OCI-M2 (cell line): ENCODE data around the gene ZNF716.
"Not testable (repeated sequence)": the region's sequence is repeated elsewhere in the genome, so short reads cannot be mapped to it uniquely, and the experiment has no call there.

Experiments used
- DNase-seq: peaks from one replicate; lab custom pipeline; 2025; ENCODE audit not compliant: unreplicated experiment; lab: John Stamatoyannopoulos, UW

The ZNF716 gene

DNA sequence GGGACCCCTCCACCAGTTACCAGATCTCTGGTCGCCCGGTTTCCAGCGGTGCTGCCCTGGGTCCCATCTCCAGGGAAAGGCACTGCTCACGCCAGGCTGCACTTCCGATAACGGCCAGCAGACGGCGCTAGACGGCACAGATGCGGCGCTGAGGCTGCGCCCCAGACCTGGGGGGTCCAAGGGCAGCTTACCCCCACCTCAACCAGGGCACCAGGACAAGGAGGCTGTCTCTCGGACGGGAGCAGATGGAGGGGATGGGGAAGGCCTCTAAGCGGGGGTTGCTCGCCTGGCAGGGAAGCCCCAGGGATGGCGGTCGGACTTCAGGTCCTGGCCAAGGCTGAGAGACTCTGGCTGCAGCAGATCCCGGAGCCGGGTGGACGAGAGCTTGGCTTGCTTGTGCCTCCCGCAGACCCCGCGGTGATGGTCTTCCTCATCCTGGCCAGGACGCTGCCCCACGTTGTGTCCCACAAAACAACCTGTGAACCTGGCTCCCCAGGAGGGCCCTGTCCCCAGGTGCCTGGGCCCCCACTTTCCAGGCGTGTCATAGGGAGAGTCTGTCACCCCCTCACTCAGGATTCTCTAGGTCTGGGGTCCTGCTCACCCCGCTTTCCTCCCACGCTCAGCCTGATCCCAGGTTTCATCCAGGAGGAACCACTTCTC, 23.9 kb upstream of the ZNF716 start:
- DNase-seq: no peak

DNA sequence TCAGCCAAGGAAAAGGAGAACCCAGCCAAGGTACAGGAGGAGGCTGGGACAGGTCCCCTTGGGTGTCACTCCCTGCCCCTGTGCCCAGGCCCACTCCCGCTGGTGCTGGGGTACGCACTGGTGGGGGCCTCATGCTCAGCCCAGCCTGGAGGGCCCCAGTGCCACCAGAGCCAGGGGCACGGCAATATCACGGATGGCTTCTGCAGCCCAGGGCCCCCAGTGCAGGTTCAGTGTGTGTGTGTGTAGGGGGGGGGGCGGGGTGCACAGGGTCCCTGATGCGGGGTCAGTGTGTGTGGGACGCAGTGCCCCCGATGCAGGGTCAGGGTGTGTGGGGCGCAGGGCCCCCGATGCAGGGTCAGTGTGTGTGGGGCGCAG, 23.4 kb upstream of the ZNF716 start:
- no peak for DNase-seq

DNA sequence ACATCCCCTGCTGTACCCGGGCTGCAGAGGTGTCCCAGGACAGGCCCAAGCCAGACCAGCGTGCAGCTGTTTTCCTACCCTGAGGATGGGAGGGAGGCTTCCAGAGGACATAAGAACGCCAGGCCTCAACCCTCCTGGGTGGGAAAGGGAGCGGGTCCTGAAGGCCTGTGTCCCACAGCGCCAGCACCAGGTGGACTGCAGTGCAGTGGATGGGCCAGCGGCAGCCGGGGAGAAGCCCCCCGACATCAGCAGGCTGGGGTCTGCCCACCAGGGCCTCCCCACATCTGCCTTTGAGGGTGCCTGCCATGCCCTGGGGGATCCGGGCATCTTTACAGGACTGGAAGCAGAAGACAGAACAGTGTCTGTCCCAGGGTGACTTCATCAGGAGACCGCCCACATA, 22.8 kb upstream of the ZNF716 start:
- no peak for DNase-seq

DNA sequence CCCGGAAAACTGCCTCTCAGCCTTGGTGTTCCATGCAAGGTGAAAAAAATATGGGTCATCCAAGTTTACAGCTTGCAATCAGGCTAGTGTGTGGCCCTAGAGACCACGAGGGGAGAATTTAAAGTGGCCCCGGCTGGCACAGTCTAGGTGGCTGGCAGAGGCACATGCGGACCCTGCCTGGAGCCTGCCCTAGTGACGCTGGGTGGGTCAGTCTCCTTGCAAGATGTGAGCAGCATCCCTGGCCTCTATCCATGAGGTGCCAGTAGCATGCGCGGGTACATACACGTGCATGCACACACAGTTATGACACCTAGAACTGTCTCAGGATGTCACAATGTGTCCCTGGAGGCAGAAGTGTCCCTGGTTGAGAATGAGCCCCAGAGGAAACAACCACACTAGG, 22.4 kb upstream of the ZNF716 start:
- no peak for DNase-seq

DNA sequence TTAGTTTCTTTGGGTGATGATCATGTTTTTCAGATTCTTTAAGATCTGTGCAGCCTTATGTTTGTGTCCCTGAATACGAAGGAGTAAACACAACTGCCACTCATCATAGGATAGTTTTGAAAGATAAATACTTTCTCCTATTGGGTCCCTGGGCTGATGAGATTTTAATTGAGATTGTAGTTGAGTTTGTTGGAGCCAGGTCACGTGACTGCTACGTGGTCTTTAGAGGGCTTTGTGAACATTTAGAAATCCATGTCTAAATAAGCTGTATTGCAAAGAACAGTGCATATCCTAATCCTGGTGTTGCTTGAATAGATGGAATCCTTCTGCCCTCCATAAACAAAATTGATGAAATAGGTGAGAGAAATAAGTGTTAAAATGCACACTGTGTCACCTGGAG, 17.4 kb upstream of the ZNF716 start:
- DNase-seq: no peak

DNA sequence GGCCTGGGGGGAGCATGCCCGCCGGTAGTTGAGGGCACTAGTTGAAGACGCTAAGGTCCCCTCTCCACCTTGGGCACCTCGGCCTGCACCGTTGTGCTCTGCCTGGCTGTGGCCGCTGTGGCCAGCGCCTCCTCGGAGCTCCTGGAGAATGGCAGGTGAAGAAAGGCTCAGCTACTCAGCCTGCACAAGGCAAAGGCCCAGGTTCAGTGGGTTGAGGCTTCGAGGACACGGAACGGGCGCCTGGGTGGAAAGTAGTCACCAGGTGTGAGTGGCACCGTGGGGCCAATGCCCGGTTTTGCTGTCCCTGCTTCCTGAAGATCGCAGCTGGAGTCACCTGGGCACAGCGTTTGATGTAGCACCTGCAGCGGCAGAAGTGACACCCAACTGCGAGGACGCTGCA, 12.4 kb upstream of the ZNF716 start:
- DNase-seq: no peak

DNA sequence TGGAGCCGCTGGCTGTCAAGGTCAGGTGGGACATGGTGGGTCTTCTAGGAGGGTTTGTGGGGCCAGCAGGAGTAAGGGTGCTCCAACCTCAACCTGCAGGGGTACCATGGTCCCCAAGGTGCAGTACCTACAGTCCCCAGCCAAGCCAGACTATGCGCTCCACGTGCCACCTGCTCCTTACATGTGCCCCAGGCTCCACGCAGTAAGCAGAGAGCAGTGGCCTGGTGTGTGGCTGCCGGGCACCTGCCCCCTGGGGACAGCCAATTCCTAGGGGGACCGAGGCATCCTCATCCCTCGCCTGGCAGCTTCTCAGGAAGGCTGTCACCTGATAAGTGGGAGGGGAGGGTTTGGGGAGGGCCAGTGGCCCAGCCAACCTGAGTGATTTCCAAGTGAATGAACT, 11.7 kb upstream of the ZNF716 start:
- no peak for DNase-seq

DNA sequence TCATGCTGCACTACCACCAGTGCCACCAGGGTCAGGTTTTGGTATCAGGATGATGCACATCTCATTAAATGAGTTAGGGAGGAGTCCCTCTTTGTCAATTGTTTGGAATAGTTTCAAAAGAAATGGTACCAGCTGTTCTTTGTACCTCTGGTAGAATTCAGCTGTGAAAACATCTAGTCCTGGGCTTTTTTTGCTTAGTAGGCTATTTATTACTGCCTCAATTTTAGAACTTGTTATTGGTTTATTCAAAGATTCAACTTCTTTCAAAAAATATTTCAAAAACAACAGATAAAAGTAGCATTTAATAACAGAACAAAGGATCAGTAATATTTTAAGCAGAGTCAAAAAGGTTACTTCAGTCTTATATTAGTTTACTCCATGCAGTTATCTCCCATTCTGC, 6.4 kb upstream of the ZNF716 start:
- DNase-seq: no peak

DNA sequence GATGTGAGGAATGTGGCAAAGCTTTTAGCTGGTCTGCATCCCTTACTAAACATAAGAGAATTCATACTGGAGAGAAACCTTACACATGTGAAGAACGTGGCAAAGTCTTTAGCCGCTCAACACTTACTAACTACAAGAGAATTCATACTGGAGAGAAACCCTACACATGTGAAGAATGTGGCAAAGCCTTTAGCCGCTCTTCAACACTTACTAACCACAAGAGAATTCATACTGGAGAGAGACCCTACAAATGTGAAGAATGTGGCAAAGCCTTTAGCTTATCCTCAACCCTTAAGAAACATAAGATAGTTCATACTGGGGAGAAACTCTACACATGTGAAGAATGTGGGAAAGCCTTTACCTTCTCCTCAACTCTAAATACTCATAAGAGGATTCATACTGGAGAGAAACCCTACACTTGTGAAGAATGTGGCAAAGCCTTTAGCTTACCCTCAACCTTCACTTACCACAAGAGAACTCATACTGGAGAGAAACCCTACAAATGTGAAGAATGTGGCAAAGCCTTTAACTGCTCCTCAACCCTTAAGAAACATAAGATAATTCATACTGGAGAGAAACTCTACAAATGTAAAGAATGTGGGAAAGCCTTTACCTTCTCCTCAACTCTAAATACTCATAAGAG, 19.3 kb downstream of the ZNF716 start:
- not testable (repeated sequence) for DNase-seq

DNA sequence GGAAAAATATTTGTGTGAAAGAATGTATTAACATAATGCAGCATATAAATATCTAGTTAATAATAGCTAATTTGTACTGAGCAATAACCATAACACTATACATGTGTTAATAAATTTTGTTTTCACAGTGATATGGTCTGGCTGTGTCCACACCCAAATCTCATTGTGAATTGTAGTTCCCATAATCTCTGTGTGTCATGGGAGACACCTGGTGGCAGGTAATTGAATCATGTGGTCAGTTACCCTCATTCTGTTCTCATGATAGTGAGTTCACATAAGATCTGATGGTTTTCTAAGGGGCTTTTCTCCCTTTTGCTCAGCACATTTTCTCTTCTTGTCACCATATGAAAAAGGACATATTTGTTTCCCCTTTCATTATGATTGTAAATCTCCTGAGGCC, 30.3 kb downstream of the ZNF716 start:
- DNase-seq: not testable (repeated sequence)

DNA sequence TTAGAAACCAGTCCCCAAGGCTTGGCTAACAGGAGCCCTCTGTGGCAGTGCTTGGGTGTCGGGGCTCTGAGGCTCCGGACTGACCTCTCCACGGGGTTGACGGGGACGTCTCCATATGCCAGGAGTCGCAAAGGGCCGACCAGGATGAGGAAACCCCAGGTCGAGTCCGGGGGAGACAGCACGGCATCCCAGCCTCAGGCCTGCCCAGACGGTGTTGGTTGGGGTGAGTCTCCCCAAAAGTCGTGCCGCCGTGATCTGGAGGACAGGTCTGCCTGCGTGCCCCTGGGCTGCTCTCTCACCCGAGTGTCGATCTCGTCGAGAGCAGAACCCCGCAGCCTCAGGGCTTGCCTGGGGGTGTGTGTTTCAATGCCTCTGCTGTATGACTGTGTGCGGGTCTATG, 35.0 kb downstream of the ZNF716 start:
- DNase-seq: not testable (repeated sequence)

DNA sequence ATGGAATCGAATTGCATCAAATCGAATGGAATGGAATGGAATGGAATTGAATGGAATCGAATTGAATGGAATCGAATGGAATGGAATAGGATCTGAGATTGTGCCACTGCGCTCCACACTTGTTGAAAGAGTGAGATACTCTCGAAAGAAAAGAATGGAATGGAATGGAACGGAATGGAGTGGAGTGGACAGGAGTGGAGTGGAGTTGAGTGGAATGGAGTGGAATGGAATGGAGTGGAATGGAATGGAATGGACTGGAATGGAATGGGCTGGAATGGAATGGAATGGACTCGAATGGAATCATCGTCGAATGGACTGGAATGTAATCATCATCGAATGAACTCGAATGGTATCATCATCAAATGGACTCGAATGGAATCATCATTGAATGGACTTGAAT, 38.0 kb downstream of the ZNF716 start:
- DNase-seq: no peak

DNA sequence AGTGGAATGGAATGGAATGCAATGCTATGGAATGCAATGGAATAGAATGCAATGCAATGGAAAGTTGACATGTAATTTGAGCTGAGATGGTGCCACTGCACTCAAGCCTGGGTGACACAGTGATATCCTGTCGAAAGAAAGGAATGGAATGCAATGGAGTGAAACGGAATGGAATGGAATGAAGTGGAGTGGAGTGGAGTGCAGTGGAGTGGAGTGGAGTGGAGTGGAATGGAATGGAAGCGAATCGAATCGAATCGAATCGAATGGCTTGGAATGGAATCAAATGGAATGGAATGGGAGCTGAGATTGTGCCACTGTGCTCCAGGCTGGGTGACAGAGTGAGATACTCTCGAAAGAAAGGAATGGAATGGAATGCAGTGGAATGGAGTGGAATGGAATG, 45.1 kb downstream of the ZNF716 start:
- not testable (repeated sequence) for DNase-seq

DNA sequence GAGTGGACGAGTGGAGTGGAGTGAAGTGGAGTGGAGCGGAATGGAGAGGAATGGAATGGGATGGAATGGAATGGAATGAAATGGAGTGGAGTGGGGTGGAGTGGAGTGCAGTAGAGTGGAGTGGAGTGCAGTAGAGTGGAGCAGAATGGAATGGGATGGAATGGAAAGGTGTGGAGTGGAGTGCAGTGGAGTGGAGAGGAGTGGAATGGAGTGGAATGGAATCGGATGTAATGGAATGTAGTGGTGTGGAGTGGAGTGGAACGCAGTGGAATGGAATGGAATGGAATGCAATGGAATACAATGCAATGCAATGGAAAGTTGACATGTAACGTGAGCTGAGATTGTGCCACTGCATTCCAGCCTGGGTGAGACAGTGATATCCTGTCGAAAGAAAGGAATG, 46.4 kb downstream of the ZNF716 start:
- no peak for DNase-seq

DNA sequence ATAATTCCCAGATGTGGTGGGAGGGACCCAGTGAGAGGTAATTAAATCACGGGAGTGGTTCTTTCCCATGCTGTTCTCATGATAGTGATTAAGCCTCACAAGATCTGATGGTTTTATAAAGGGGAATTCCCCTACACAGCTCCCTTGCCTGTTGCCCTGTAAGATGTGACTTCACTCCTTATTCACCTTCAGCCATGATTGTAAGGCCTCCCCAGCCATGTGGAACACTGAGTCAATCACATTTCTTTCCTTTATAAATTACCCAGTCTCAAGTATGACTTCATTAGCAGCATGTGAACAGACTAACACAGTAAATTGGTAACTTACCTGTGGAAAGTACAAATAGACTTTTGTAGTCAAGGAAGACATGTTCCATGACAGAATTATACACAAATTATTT, 55.2 kb downstream of the ZNF716 start:
- no peak for DNase-seq
